Cerebellar nuclear complex (tissue), 1 donor: ENCODE data around the gene HYCC1.
"Not testable (repeated sequence)": the region's sequence is repeated elsewhere in the genome, so short reads cannot be mapped to it uniquely, and the experiment has no call there.

Source experiments
- DNase-seq, 2 experiments: peaks; one replicate each; lab custom pipeline; 2025; lab: John Stamatoyannopoulos, UW

HYCC1 gene

DNA sequence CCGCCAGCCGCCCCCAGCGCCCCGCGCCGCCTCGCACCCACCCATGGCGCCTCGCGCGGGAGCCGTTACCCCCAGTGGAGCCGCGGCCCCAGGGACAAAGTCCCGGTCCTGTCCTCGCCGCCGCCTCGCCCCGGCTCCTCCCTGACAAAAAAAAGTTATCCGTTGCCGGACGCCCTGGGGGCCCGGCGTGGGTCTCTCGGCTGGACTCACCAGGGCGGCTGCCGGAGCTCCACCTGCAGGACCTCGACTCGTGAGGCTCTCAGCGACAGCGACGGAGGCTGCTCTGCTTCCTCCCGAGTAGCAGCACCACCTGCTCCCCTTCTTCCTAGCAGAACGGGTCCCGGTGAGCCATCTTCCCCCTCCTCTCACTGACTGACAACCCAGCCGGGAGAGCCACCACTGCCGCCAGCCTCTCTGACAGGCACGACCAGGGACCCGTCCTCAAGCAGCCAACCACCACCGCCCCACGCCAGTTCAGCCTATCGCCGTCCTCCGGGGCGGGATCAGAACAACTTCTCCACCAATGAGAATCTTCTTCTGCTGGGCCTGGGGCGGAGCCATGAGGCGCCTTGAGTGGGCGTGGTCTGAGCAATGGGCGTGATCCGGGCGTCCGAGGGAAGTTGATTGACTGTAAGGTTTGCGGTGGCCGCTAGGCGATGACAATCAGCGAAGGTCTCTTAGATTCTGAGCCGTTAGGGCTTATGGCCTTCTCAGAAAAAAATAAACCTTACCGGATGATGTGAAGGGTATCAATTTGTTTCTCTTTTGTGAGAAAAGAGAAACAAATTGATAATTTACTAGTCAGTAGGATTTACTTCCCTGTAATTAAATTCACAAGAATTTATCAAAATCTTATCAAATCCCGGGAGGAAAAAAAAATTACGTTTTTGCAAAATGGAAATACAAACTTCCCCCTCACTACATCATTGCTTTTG lies at the start of gene HYCC1:
HYCC1 (minus strand) TSS at position 416 of the 935 bp plus-strand sequence. CDS start 23,019 bp downstream, outside the sequence.
- DNase-seq: peak in 1 of 2 experiments; percentile 21

GRCh38 chr7:23062452-23062851 lies 48.5 kb upstream of the HYCC1 start:
- no peak for DNase-seq

- DNase-seq: no peak
These were observed 47.4 kb upstream of the HYCC1 start for GRCh38 chr7:23061327-23061726.

- DNase-seq: no peak
These were observed 44.6 kb upstream of the HYCC1 start for GRCh38 chr7:23058408-23059096.

GRCh38 chr7:23055582-23056178 lies 41.8 kb upstream of the HYCC1 start:
- DNase-seq: no peak

DNA sequence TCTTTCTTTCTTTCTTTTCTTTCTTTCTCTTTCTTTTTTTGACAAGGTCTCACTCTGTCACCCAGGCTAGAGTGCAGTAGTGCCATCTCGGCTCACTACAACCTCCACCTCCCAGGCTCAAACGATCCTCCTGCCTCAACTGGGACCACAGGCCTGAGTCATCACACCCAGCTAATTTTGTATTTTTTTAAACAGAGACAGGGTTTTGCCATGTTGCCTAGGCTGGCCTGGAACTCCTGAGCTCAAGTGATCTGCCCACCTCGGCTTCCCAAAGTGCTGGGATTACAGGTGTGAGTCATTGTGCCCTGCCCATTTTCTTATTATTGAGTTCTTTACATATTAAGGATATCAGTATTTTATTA lies 37.2 kb upstream of the HYCC1 start:
- DNase-seq: not testable (repeated sequence)

- DNase-seq: not testable (repeated sequence)
These were observed 32.4 kb upstream of the HYCC1 start for GRCh38 chr7:23046336-23046735.

DNA sequence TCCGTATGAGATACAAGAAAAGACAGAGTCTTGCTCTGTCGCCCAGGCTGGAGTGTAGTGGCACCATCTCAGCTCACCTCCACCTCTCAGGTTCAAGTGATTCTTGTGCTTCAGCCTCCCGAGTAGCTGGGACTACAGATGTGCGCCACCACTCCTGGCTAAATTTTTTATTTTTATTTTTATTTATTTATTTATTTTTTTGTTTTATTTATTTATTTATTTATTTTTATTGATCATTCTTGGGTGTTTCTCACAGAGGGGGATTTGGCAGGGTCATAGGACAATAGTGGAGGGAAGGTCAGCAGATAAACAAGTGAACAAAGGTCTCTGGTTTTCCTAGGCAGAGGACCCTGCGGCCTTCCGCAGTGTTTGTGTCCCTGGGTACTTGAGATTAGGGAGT lies 31.2 kb upstream of the HYCC1 start:
- not testable (repeated sequence) for DNase-seq

DNA sequence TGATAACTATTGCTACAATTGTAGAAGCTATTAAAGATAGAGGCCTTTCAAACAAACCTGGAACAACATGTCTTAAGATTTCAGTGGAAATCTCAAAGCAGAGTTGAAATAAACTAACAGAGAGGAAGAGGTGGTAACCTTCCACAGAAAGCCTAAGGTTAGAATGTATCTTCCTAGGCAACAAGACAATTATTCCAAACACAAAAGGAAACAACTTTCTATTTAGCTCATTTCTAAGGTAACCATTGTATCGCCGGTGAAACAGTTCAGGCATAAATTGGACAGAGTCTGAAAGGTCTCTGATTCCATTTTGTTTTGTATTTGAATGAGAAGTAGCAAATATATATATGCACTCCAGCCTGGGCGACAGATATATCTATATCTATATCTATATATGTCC lies 30.7 kb upstream of the HYCC1 start:
- DNase-seq: no peak

DNA sequence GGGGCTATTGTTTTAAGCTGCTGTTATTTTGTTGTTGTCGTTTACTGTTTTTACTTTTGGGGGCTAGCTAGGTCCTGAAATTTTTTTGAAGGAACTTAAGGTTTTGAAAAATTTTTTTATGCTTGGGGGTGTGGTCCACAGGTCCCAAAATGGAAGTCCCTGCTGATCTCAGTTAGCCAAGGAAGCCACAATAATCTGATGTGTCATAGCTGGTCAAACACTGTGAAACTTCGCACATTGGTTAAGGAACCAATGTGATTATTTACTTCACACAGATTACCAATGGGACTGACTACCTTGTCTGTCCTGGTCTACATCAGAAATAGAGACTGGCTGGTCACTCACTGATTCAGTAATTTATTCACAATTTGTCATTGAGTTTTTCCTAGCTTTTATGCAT lies 29.5 kb upstream of the HYCC1 start:
- no peak for DNase-seq

- DNase-seq: not testable (repeated sequence)
These were observed 25.7 kb upstream of the HYCC1 start for GRCh38 chr7:23039674-23040073.

GRCh38 chr7:23035542-23036371 lies 21.8 kb upstream of the HYCC1 start:
- not testable (repeated sequence) for DNase-seq

- no peak for DNase-seq
These were observed 13.3 kb upstream of the HYCC1 start for GRCh38 chr7:23027261-23027660.

DNA sequence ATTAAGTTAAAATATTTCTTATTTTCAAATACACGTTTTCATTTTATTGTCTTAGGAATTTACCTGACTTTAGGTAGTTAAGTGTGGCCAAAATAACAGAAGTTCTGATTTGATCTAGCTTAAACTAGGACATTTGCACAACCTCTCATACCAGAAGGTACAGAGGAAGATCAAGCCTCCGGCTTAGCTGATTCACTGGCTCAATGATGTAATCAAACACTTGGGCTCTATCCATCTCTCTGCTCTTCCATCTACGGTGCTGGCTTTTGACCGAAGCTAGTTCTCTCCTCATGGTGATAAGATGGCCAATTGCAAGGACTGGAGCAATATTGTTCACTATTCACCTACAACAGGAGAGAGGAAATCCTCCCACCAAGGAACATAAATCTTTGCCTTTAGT lies 12.2 kb upstream of the HYCC1 start:
- no peak for DNase-seq

- DNase-seq: no peak
These were observed 10.5 kb upstream of the HYCC1 start for GRCh38 chr7:23024454-23024853.

DNA sequence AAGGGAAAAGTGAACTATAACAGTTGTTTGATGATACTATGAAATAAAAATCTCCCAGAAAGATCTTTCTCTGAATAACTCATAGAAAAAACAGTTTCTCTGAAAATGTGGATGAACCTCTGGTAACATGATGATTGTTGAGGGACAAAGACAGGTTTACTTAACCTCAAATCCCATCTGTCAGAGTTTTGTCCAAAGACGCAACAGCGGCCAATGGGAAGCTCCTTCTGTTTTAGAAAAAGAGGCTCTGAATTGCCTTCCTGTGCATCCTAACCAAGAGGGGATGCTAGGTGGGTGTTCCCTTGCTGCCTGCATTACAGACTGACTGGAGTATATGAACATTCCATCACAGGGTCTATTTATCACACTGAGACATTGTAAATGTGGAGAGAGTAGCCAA lies 8.9 kb upstream of the HYCC1 start:
- DNase-seq: no peak

GRCh38 chr7:23022258-23022769 lies 8.4 kb upstream of the HYCC1 start:
- DNase-seq: no peak

DNA sequence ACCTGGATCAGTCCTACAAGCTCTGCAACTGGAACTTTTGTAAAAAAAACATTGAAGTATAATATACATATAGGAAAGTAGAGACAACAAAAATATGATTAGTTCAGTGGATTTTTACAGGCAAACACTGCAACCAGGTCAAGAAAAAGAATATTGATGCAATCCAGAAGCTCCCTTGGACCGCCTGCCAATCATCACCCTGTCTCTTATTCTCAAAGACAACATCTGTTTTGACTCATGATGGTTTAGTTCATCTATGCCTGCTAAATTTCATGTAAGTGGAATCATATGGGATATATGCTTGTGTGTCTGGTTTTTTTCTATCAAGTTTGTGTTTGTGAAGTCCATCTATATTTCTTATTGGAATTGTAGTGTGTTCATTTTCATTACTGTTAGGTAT lies 7.7 kb upstream of the HYCC1 start:
- DNase-seq: no peak

DNA sequence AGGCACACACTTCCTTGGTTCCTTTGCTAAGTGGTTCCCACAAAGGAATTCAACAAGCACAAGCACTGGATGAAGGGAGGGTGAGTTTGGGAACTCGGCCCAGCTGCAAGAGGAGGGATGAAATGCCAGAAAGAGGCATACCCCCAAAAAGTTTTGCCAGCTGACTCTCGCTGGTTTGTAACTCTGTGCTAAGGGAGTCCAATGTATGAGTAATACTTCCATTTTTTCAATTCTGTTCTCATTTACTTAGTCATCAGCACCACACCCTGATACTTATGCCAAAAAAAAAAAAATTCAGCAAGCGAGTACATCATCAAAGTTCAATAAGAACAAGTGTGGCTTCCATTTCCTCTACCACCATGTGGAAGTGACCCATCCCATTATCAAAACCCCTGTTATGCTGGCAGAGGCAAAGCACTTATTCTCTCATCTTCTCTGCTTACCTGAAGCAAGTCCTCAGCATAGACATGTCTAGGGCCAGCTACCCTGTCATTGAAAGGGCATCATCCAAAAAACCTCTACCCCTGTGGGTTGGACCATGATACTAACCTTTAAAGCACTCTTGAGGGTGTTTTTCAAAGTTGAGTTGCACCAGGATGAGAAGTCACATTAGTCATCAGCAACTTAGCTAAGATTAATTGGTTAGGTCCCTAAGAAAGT lies 6.9 kb upstream of the HYCC1 start:
- DNase-seq: no peak

DNA sequence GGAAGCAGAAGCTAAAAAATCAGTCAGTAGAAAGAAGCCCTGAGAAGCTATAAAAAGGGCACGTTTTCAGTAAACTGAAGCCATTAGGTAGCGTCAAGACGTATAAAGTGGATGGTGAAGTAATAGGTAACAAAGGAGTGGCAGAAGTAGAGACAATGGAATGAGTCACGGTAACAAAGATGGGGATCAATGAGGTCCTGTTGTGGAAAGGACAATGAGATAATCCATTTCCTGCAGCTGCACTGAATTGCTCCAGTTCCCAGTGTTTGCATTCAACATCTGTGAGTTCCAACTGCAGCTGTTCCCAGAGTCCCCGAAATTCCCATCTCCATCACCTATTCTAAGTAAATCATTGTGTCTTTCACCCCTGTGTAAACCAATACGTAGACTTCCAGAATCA lies 4.8 kb upstream of the HYCC1 start:
- DNase-seq: no peak

DNA sequence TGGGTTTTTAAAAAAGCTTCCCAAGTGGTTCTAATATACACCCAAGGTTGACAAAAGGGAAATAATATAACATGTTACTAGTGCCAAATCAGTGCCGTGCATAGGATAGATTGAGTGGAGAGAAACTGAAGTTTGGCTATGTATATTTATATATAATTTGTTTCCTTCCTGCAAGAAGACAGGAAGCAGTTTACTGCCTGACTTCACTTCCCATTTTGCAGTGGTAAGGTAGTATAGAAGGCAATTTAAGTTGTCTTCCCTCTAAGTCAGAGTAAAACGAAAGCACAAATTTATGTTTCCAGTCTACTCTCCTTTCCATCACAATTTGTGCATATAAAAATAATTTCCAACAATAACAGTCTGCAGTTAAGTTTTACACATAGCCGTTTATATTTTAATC lies 3.4 kb upstream of the HYCC1 start:
- no peak for DNase-seq
